H9 (cell line): ENCODE data around the gene CKMT2. TPM values are rescaled to one million over a fixed set of nuclear protein-coding genes. Genes with fewer than 3 reads are reported as not detected.

Experiments used
- DNase-seq: peaks from one replicate; pipeline ENCODE4 v3.0.0-alpha.2; 2017
- H2AFZ ChIP-seq: one replicate; pipeline ENCODE4 v1.6.1; 2013; ENCODE audit warnings: mild to moderate bottlenecking, low read length, control low read depth, moderate library complexity
- H2AK5ac ChIP-seq: 2 replicates; pipeline ENCODE4 v1.6.1; 2013; ENCODE audit warnings: low read length, control low read depth, mixed read lengths; ENCODE audit not compliant: insufficient read length
- H2BK120ac ChIP-seq: one replicate; pipeline ENCODE4 v1.6.1; 2013; ENCODE audit warnings: low read depth, mild to moderate bottlenecking, low read length, control low read depth, inconsistent platforms; ENCODE audit not compliant: poor library complexity, severe bottlenecking
- H2BK12ac ChIP-seq: 2 replicates; pipeline ENCODE4 v1.6.1; 2013; ENCODE audit warnings: low read length, control low read depth, mixed read lengths, low read depth; ENCODE audit not compliant: insufficient read length
- H2BK15ac ChIP-seq: 2 replicates; pipeline ENCODE4 v1.6.1; 2013; ENCODE audit warnings: low read depth, low read length, control low read depth
- H2BK20ac ChIP-seq: one replicate; pipeline ENCODE4 v1.6.1; 2013; ENCODE audit warnings: low read depth, mild to moderate bottlenecking, low read length, control low read depth, inconsistent platforms; ENCODE audit not compliant: poor library complexity, severe bottlenecking
- H2BK5ac ChIP-seq: 2 replicates; pipeline ENCODE4 v1.6.1; 2013; ENCODE audit warnings: low read length, control low read depth, mixed read lengths; ENCODE audit not compliant: insufficient read length
- H3K14ac ChIP-seq: 2 replicates; pipeline ENCODE4 v1.6.1; 2013; ENCODE audit warnings: low read length, control low read depth; ENCODE audit not compliant: insufficient read depth
- H3K18ac ChIP-seq: 2 replicates; pipeline ENCODE4 v1.6.1; 2013; ENCODE audit warnings: low read depth, mild to moderate bottlenecking, mixed read lengths, low read length, control low read depth; ENCODE audit not compliant: insufficient read length
- H3K23ac ChIP-seq: 2 replicates; pipeline ENCODE4 v1.6.1; 2013; ENCODE audit warnings: low read length, control low read depth, mixed read lengths, low read depth; ENCODE audit not compliant: insufficient read length
- H3K23me2 ChIP-seq: 2 replicates; pipeline ENCODE4 v1.6.1; 2013; ENCODE audit warnings: low read depth, mild to moderate bottlenecking, mixed read lengths, low read length, control low read depth; ENCODE audit not compliant: insufficient read length, poor library complexity, severe bottlenecking
- H3K27ac ChIP-seq: 2 replicates; pipeline ENCODE4 v1.5.1; 2013; ENCODE audit warnings: low read length, control low read depth, mixed read lengths, low read depth; ENCODE audit not compliant: insufficient read length
- H3K27me3 ChIP-seq: 2 replicates; pipeline ENCODE4 v1.6.1; 2013; ENCODE audit warnings: low read length, control low read depth, inconsistent platforms; ENCODE audit not compliant: insufficient read depth
- H3K4ac ChIP-seq: 2 replicates; pipeline ENCODE4 v1.6.1; 2013; ENCODE audit warnings: low read depth, mild to moderate bottlenecking, control low read depth, inconsistent platforms, low read length, moderate library complexity
- H3K4me1 ChIP-seq: 2 replicates; pipeline ENCODE4 v1.6.1; 2013; ENCODE audit warnings: low read length, control low read depth, inconsistent platforms; ENCODE audit not compliant: insufficient read depth
- H3K4me2 ChIP-seq: 2 replicates; pipeline ENCODE4 v1.6.1; 2013; ENCODE audit warnings: low read length, control low read depth, mixed read lengths; ENCODE audit not compliant: insufficient read length, insufficient read depth
- H3K56ac ChIP-seq: 2 replicates; pipeline ENCODE4 v1.6.1; 2013; ENCODE audit warnings: low read depth, mild to moderate bottlenecking, mixed read lengths, low read length, control low read depth; ENCODE audit not compliant: insufficient read length
- H3K79me1 ChIP-seq: 2 replicates; pipeline ENCODE4 v1.6.1; 2013; ENCODE audit warnings: low read depth, mild to moderate bottlenecking, moderate library complexity, low read length, control low read depth, inconsistent platforms; ENCODE audit not compliant: insufficient read depth, poor library complexity, severe bottlenecking
- H3K79me2 ChIP-seq: 2 replicates; pipeline ENCODE4 v1.6.1; 2013; ENCODE audit warnings: low read length, control low read depth, inconsistent platforms; ENCODE audit not compliant: insufficient read depth
- H3K9ac ChIP-seq: 2 replicates; pipeline ENCODE4 v1.6.1; 2013; ENCODE audit warnings: low read length, control low read depth, mixed read lengths; ENCODE audit not compliant: insufficient read length; ENCODE audit errors: extremely low read depth
- H3K9me3 ChIP-seq: one replicate; pipeline ENCODE4 v1.6.1; 2013; ENCODE audit warnings: low read depth, low read length, inconsistent platforms; ENCODE audit not compliant: control insufficient read depth
- H3T11ph ChIP-seq: one replicate; pipeline ENCODE4 v1.6.1; 2013; ENCODE audit warnings: mild to moderate bottlenecking, low read length, control low read depth, inconsistent platforms
- H4K20me1 ChIP-seq: one replicate; pipeline ENCODE4 v1.6.1; 2013; ENCODE audit not compliant: control insufficient read depth, insufficient read length, insufficient read depth
- H4K5ac ChIP-seq: 2 replicates; pipeline ENCODE4 v1.6.1; 2013; ENCODE audit warnings: low read depth, mild to moderate bottlenecking, mixed read lengths, low read length, control low read depth; ENCODE audit not compliant: insufficient read length
- H4K8ac ChIP-seq: replicated peaks from 2 replicates; pipeline ENCODE4 v1.6.1; 2013; ENCODE audit warnings: low read length, control low read depth, mixed read lengths, low read depth; ENCODE audit not compliant: insufficient read length
- H4K91ac ChIP-seq: 2 replicates; pipeline ENCODE4 v1.6.1; 2013; ENCODE audit warnings: low read depth, mild to moderate bottlenecking, moderate library complexity, mixed read lengths, low read length, control low read depth; ENCODE audit not compliant: insufficient read length
- H3K27ac Mint-ChIP-seq, 3 experiments: 2 replicates in 2 of 3; 3 replicates in 1 of 3; pipeline ENCODE4 v1.8.0; 2020 to 2021; ENCODE audit warnings: mixed read lengths in 3 of 3, mild to moderate bottlenecking in 1 of 3, moderate library complexity in 1 of 3
- H3K27me3 Mint-ChIP-seq: 2 replicates; pipeline ENCODE4 v1.8.0; 2021; ENCODE audit warnings: low read depth, mild to moderate bottlenecking, moderate library complexity, mixed read lengths
- H3K36me3 Mint-ChIP-seq, 3 experiments: 2 replicates in 2 of 3; 3 replicates in 1 of 3; pipeline ENCODE4 v1.8.0; 2020 to 2021; ENCODE audit warnings: low read depth in 3 of 3, mixed read lengths in 3 of 3; ENCODE audit not compliant: insufficient read depth in 1 of 3
- H3K4me1 Mint-ChIP-seq, 2 experiments: 2 replicates each; pipeline ENCODE4 v1.8.0; 2020; ENCODE audit warnings: mixed read lengths in 2 of 2
- H3K4me3 Mint-ChIP-seq, 2 experiments: 2 replicates in 1 of 2; 3 replicates in 1 of 2; pipeline ENCODE4 v1.8.0; 2020 to 2021; ENCODE audit warnings: mild to moderate bottlenecking in 2 of 2, mixed read lengths in 2 of 2, moderate library complexity in 1 of 2
- H3K9me3 Mint-ChIP-seq, 2 experiments: 2 replicates in 1 of 2; 3 replicates in 1 of 2; pipeline ENCODE4 v1.8.0; 2020; ENCODE audit warnings: mild to moderate bottlenecking in 2 of 2, mixed read lengths in 2 of 2, moderate library complexity in 1 of 2
- CTCF ChIP-seq: fragments of 200-600 bp; sonication (generic); conservative IDR thresholded peaks from 3 replicates; pipeline ENCODE4 v1.8.0; 2021; ENCODE audit warnings: antibody characterized with exemption, mild to moderate bottlenecking
- WGBS: extraction: QIAGEN DNeasy Blood & Tissue Kit; methylation state at CpG from one replicate; pipeline ENCODE4 v1.1.7; 2013; ENCODE audit warnings: missing lambda C conversion rate, low lambda C conversion rate, mixed read lengths; ENCODE audit not compliant: insufficient read length; ENCODE audit errors: extremely low coverage; 5-methylcytosine and 5-hydroxymethylcytosine counted together
- total RNA-seq: library from RNA; stranded (reverse); gene quantifications from 2 replicates; pipeline ENCODE4 v1.2.1, GENCODE V29; 2021

Gene CKMT2
- total RNA-seq, 1 experiment from 2014 or later = 1.8 TPM

DNA sequence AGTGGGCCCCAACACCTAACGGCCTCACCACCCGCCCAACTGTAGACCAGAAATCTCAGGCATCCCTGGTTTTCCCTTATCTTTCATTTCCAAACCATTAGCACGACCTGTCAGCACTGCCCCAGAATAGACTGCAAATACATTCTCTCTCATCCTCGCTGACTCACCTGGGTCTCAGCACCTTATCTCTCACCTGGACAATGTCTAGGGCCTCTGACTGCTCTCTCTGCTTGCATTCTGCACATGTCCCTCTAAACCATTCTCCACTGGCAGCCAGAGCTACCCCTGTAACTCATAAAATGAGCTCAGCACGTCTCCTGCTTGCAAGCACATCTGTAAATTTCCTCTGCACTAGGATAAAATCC lies 12.7 kb downstream of the CKMT2 start:
- Histone ChIP-seq H2AK5ac (no peak overlapping the region), H4K8ac (no peak overlapping the region), H2BK20ac (no peak overlapping the region), H2BK120ac (no peak overlapping the region), H2BK15ac (no peak overlapping the region), H3K56ac (no peak overlapping the region), H3K27me3 (no peaks in the 10 kb centered on the region), H3K14ac (no peak overlapping the region), H3K79me2 (no peaks in the 10 kb centered on the region), H3K4me1 (peaks cover 2% of the 10 kb centered on the region; the same call in 1 of the 2 replicates), H3K23me2 (no peaks in the 10 kb centered on the region), H2AFZ (no peak overlapping the region), H4K91ac (no peak overlapping the region), H3K27ac (no peak overlapping the region), H3K79me1 (no peaks in the 10 kb centered on the region), H2BK12ac (no peak overlapping the region), H3K9ac (no peak overlapping the region), H4K20me1 (peaks cover 2% of the 10 kb centered on the region), H3K9me3 (no peaks in the 10 kb centered on the region), H3K4me2 (no peak overlapping the region), H3K23ac (no peak overlapping the region), H3K4ac (no peak overlapping the region), H3T11ph (no peak overlapping the region), H4K5ac (no peak overlapping the region), H2BK5ac (no peak overlapping the region), H3K18ac (no peak overlapping the region)
- Mint-ChIP-seq H3K27ac (peak overlapping the region in 1 of 3 experiments; percentile 36; a peak in 3 of 7 replicates), H3K4me1 (peaks cover 35 to 43% of the 10 kb centered on the region in 2 experiments), H3K4me3 (no peak overlapping the region), H3K9me3 (no peaks in the 10 kb centered on the region), H3K36me3 (peaks cover 4 to 10% (median 10%) of the 10 kb centered on the region in 3 experiments; a peak in 4 of 7 replicates), H3K27me3 (no peaks in the 10 kb centered on the region)
- DNase-seq = no peak
- TF ChIP-seq CTCF = no peak
- no CpG with 5 or more reads among the region's 5 CpGs for WGBS
